Subcutaneous adipose tissue (tissue), 4 donors: ENCODE measurements around the gene NUDT6. TPM values are rescaled to one million over a fixed set of nuclear protein-coding genes. Genes with fewer than 3 reads are reported as not detected.

Experiments used
- CTCF ChIP-seq: fragments of 450-650 bp; IDR thresholded peaks from one replicate; pipeline ENCODE4 v1.5.1; 2016; ENCODE audit warnings: low read depth, mild to moderate bottlenecking, control low read depth, antibody characterized with exemption, moderate library complexity
- total RNA-seq, 4 donors: library from RNA; depleted of rRNA; stranded (reverse); fragments of >200 nt; gene quantifications; one replicate each; pipeline ENCODE4 v1.1.0, GENCODE V29; 2016

NUDT6 gene
- total RNA-seq, 4 donors from 2014 or later, result 6.0 to 9.2 (median 7.7) TPM

- no peak for TF ChIP-seq CTCF
These were observed 32.1 kb downstream of the NUDT6 start for GRCh38 chr4:122890147-122890795.

- no peak for TF ChIP-seq CTCF
These were observed 32.7 kb downstream of the NUDT6 start for GRCh38 chr4:122889726-122890125.

GRCh38 chr4:122884499-122884898 is 37.9 kb downstream of the NUDT6 start:
- no peak for TF ChIP-seq CTCF

DNA sequence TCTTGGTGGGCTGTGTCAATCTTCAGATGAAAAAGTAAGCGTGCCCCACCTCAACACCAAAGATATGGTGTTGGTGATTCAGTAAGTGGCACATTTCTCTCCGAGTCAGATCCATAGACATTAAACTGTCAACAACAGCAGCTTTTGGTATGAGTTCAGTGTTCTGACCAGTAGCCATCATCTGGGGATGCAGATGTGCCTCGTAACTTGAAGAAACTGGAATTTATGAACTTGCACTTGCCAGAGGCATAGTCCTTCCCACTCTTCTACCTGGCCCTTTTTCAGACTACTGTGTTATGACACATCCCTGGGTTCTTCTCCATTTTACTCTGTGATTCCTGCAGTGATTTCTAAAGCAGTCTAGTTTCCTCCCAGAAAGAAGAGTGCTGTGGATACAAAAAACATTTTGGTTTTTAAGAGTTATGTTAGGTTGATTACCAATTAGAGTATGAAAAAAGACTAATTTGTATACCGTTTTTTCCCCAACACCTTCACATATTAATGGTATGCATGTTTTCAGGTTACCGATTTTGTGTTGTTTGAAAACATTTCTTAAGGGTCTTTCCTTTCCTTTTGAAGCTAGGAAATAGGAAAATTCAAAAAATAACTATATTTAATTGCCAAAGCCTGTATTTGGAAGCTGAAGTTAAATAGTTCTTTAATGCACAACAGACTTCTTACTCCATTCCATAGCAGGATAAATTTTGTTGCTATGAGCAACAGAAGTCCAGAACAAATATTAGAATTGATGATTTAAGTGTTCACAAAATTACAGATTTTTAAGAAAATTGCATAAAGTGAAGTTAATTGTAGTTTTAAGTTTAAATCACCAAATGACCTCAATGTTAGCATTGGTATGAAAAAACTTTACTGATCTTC is 39.3 kb downstream of the NUDT6 start:
- no peak for TF ChIP-seq CTCF

GRCh38 chr4:122879001-122879400 is 43.4 kb downstream of the NUDT6 start:
- TF ChIP-seq CTCF, result no peak

- no peak for TF ChIP-seq CTCF
These were observed 45.9 kb downstream of the NUDT6 start for GRCh38 chr4:122876456-122876855.

DNA sequence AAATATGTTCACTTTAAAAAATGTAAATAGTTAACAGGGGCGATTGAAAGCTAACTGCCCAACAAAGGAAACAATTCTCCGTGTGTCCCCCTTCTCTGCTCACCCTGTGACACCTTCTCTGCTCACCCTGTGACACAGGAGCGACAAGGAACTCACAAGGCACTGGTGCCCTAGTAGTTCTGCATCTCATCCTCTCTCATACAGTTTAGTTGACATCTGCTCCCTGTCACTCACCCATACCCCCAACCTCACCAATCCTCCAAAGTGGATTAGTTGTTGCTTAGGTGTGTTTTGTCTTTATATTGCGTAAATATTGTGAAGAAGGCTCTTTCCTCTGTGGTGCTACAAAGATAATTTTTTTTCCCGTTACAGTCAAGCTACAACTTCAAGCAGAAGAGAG is 46.4 kb downstream of the NUDT6 start:
- no peak for TF ChIP-seq CTCF
